Breast epithelium (tissue), 4 donors: ENCODE results near the gene TAS1R3. TPM values are rescaled to one million over a fixed set of nuclear protein-coding genes. Genes with fewer than 3 reads are reported as not detected.

Experiments used
- DNase-seq, 2 donors: peaks; one replicate each; pipeline ENCODE4 v3.0.0-alpha.2; 2019; ENCODE audit warnings: low spot score in 2 of 2
- H3K27ac ChIP-seq, 2 donors: fragments of 200-600 bp; sonication (generic) in 1 of 2; one replicate each; pipeline ENCODE4 v1.5.1; 2016 to 2019; ENCODE audit warnings: mild to moderate bottlenecking in 1 of 2
- H3K27me3 ChIP-seq, 2 donors: fragments of 200-600 bp; sonication (generic) in 1 of 2; one replicate each; pipeline versions ENCODE4 v1.5.1 to v1.6.0; 2017 to 2019; ENCODE audit warnings: control low read depth in 1 of 2, mild to moderate bottlenecking in 1 of 2
- H3K36me3 ChIP-seq: fragments of 200-600 bp; one replicate; pipeline ENCODE4 v1.5.1; 2019
- H3K4me1 ChIP-seq, 2 donors: fragments of 200-600 bp; sonication (generic); one replicate each; pipeline ENCODE4 v1.5.1; 2016 to 2019; ENCODE audit warnings: control low read depth in 1 of 2
- H3K4me3 ChIP-seq, 3 donors: fragments of 200-600 bp; sonication (generic); 1 replicate in 2 of 3; 2 replicates in 1 of 3; pipeline ENCODE4 v1.5.1; 2016 to 2019; ENCODE audit warnings: mild to moderate bottlenecking in 3 of 3, moderate library complexity in 2 of 3
- H3K9me3 ChIP-seq, 2 donors: fragments of 200-600 bp; sonication (generic) in 1 of 2; one replicate each; pipeline ENCODE4 v1.5.1; 2016 to 2019; ENCODE audit warnings: control low read depth in 1 of 2
- CTCF ChIP-seq, 3 donors: fragments of 450-650 bp; IDR thresholded peaks; one replicate each; pipeline ENCODE4 v1.5.1; 2016 to 2017; ENCODE audit warnings: antibody characterized with exemption in 3 of 3, mild to moderate bottlenecking in 3 of 3, moderate library complexity in 3 of 3
- POLR2A ChIP-seq: fragments of 450-650 bp; IDR thresholded peaks from one replicate; pipeline ENCODE4 v1.6.1; 2016; ENCODE audit warnings: antibody characterized with exemption, mild to moderate bottlenecking, moderate library complexity
- POLR2AphosphoS5 ChIP-seq, 3 donors: sonication (generic); formaldehyde crosslinking; IDR thresholded peaks; one replicate each; pipeline ENCODE4 v1.6.1; 2017; ENCODE audit warnings: antibody characterized with exemption in 3 of 3
- intact Hi-C: fragments of 100-400 bp; cut with DNase I; formaldehyde crosslinking; loops from one replicate; pipeline ENCODE4 v1.15.1; 2023; ENCODE audit warnings: low total_unique reads
- total RNA-seq, 3 donors: library from RNA; depleted of rRNA; stranded (reverse); fragments of >200 nt; gene quantifications; one replicate each; pipeline ENCODE4 v1.1.0, GENCODE V29; 2016

The TAS1R3 gene
- total RNA-seq, 3 donors from 2014 or later = 0.16 to 0.33 TPM; not detected in 1

GRCh38 chr1:1307261-1307922, 23.7 kb upstream of the TAS1R3 start:
- TF ChIP-seq POLR2A (no peak), CTCF (IDR thresholded peaks at IDR 0.05) (no peak), POLR2AphosphoS5 (IDR thresholded peaks at IDR 0.05) (no peak)
- H3K36me3 ChIP-seq = no peaks in the 10 kb centered on the region
- DNase-seq = no peak
- peak overlapping the region; percentile 78 to 86 (median 80) for H3K4me3 ChIP-seq
- H3K4me1 ChIP-seq = peaks cover 25 to 34% of the 10 kb centered on the region in 2 donors
- peak overlapping the region; percentile 90 to 93 for H3K27ac ChIP-seq
- no peaks in the 10 kb centered on the region for H3K9me3 ChIP-seq
- H3K27me3 ChIP-seq = no peaks in the 10 kb centered on the region
- intact Hi-C loops = no loop called here

- TF ChIP-seq CTCF (IDR thresholded peaks at IDR 0.05) (peak in 2 of 3 donors; percentile 10 to 17), POLR2A (no peak), POLR2AphosphoS5 (IDR thresholded peaks at IDR 0.05) (peak; percentile 56 to 85 (median 75))
- peaks cover 5% of the 10 kb centered on the region for H3K36me3 ChIP-seq
- peaks cover 25 to 34% of the 10 kb centered on the region in 2 donors for H3K4me1 ChIP-seq
- peak within 1 kb of the TSS; percentile 78 to 86 (median 80) for H3K4me3 ChIP-seq
- peak within 1 kb of the TSS; percentile 90 to 93 for H3K27ac ChIP-seq
- H3K9me3 ChIP-seq = no peaks in the 10 kb centered on the region
- intact Hi-C loops = no loop called here
- peak; percentile 83 to 86 for DNase-seq
- H3K27me3 ChIP-seq = no peaks in the 10 kb centered on the region
Measured at GRCh38 chr1:1307923-1308755, 22.9 kb upstream of the TAS1R3 start, which contains the start of the genes ACAP3 and PUSL1. TSS of gene ACAP3 (minus strand) at chr1:1307930. CDS start at chr1:1307815, 115 bp downstream. TSS of gene PUSL1 (plus strand) at chr1:1308597. CDS start at chr1:1308644, 47 bp downstream.

GRCh38 chr1:1308756-1309250, 22.3 kb upstream of the TAS1R3 start:
- H3K9me3 ChIP-seq = no peaks in the 10 kb centered on the region
- DNase-seq = no peak
- peak overlapping the region; percentile 78 to 86 (median 80) for H3K4me3 ChIP-seq
- no peaks in the 10 kb centered on the region for H3K27me3 ChIP-seq
- no peak for TF ChIP-seq POLR2A
- no peak for TF ChIP-seq CTCF (IDR thresholded peaks at IDR 0.05)
- TF ChIP-seq POLR2AphosphoS5 (IDR thresholded peaks at IDR 0.05) = no peak
- H3K4me1 ChIP-seq = peaks cover 25 to 34% of the 10 kb centered on the region in 2 donors
- H3K36me3 ChIP-seq = peaks cover 5% of the 10 kb centered on the region
- H3K27ac ChIP-seq = peak overlapping the region; percentile 90 to 93
- intact Hi-C loops = no loop called here

- Histone ChIP-seq H3K9me3 (no peaks in the 10 kb centered on the region), H3K4me3 (peak overlapping the region; percentile 78 to 86 (median 80)), H3K27ac (peak overlapping the region; percentile 90 to 93), H3K36me3 (peaks cover 5% of the 10 kb centered on the region), H3K4me1 (peaks cover 25 to 32% of the 10 kb centered on the region in 2 donors), H3K27me3 (no peaks in the 10 kb centered on the region)
- intact Hi-C loops = no loop called here
- no peak for TF ChIP-seq POLR2A
- TF ChIP-seq CTCF (IDR thresholded peaks at IDR 0.05) = no peak
- no peak for TF ChIP-seq POLR2AphosphoS5 (IDR thresholded peaks at IDR 0.05)
- no peak for DNase-seq
Measured at GRCh38 chr1:1309251-1310108, 21.6 kb upstream of the TAS1R3 start.
